GM18909 (cell line): ENCODE measurements around the gene TIMM8B.
"Not testable (repeated sequence)": the region's sequence is repeated elsewhere in the genome, so short reads cannot be mapped to it uniquely, and the experiment has no call there.

ENCODE experiments used
- ATAC-seq: cut with Tn5 transposase; IDR thresholded peaks from one replicate; pipeline ENCODE4 v1.9.1; 2021; ENCODE audit warnings: mild to moderate bottlenecking; ENCODE audit not compliant: unreplicated experiment, poor library complexity

TIMM8B gene

DNA sequence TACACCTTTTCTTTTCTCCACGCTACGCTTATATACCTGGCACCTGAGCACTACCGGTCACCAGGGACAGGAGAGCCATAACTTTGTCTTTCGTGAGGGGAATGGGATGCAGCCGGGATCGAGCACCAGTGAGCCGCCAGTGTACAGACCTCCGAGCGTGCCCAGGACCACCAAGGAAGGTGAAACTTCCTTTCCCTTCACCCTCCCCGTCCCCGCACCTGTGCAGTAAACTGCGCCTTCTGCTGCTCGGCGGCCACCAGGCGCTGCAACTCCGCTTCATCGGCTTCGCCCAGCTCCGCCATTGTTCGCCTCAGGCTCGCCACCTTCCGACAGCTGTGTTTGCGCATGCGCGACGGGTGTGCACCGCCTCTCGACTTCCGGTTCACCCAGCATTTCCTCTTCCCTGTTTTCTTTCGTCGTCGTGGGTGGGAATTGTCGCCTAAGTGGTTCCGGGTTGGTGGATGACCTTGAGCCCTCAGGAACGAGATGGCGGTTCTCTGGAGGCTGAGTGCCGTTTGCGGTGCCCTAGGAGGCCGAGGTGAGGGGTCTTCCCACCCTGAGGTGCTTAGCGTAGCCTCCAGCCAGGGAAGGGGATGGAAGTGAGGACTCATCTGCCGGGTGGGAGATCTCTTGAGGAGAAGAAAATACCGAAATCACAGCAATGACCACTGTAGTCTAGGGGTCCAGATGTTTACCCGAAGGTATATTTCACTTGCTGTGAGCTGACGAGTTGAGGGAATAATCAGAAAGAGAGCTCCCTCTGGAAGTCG, at the start of gene TIMM8B, which contains the start of gene SDHD:
Gene TIMM8B, minus strand, starts transcription at position 335 of the 770 bp plus-strand sequence. Its CDS starts 33 bp downstream, at position 302.
Gene SDHD, plus strand, starts transcription at position 452 of the 770 bp plus-strand sequence. Its CDS starts 35 bp downstream, at position 487.
- peak; percentile 89 for ATAC-seq

GRCh38 chr11:112134473-112134872, 47.9 kb upstream of the TIMM8B start:
- no peak for ATAC-seq

GRCh38 chr11:112132737-112133136, 46.2 kb upstream of the TIMM8B start:
- no peak for ATAC-seq

- no peak for ATAC-seq
Measured at GRCh38 chr11:112129656-112130055, 43.1 kb upstream of the TIMM8B start.

DNA sequence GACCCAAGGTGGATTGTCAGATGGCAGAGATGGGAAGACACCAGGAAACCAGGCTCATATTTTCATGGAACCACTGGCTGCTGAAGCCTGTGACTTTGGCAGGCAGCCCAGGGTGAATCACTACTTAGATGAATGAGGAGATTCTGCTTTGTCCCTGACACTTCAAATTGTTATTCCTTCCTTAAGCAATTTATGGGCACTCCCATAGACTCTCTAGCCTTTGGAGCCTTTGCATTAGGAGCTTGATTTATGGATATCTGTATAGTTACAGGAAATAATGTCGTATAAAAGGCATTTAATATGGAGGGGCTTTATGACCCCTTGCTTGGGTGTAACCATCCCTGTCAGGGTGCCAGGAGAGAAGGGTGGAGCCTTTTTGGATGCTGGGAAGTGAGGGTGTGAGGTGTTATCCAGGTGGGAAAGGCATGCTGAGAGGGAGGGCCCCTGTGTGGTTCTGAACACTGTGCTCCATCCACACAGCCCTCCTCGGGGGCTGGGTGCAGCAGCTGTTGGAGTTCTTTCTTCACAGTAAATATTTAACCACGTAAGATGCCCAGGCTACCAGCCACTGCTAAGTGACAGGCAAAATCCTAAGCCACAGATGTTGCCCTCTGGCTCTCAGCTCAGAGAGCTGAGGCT, 42.0 kb upstream of the TIMM8B start:
- no peak for ATAC-seq

GRCh38 chr11:112127056-112127455, 40.5 kb upstream of the TIMM8B start:
- ATAC-seq = no peak

DNA sequence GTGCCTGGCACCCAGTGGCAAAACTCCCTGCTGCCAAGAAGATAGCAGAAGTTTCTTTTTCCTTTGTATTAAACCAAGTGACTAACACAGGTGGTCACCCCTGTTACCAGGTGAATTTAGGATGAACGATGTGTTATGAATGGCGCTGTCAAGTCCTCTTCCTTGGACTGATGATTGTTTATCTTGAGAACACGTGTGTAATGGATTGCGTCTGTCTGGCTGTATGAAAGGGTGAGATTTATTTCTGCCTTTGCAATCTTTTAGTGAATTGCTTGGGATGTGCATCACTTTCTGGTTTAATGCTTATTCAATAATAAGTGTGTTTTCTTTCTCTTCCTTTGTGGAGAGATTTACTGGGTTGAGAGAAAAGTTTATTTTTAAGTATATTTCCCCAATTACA, 36.6 kb upstream of the TIMM8B start:
- ATAC-seq = no peak

- ATAC-seq = no peak
Measured at GRCh38 chr11:112121981-112122615, 35.5 kb upstream of the TIMM8B start.

DNA sequence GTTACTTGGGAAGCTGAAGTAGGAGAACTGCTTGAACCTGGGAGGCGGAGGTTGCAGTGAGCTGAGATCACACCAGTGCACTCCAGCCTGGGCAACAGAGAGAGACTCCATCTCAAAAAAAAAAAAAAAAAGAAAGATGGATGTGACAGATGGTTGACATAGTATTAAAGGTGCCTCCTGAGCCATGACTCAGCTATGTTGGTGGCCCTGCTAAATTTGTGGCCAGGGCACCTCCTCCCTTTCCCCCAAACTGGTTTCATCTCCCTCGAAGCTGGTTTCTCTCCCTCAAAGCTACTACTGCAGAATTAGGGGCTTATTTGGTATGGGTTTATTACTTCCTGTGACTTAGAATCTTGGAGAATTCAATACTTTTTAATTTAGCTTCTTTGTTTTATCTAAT, 31.6 kb upstream of the TIMM8B start:
- no peak for ATAC-seq

DNA sequence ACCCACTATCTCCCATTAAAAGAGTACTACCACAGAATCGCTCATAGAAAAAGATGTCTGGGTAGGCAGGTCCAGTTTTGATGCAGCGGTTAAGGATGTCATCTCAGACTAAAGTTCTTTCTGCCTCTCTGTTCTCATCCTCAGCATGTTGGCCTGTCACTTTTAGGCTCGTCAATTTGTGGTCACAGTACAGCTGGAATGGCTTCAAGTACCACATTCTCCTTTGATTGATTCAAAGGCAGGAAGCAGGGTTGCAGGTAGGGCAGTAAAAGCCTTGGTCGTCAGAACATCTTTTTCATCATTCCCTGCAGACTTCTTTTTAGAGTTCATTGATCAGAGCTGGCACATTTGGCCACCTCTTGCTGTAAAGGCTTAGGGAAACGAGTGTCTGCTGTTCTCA, 28.8 kb upstream of the TIMM8B start:
- ATAC-seq = no peak

- no peak for ATAC-seq
Measured at GRCh38 chr11:112114460-112114859, 27.9 kb upstream of the TIMM8B start.

DNA sequence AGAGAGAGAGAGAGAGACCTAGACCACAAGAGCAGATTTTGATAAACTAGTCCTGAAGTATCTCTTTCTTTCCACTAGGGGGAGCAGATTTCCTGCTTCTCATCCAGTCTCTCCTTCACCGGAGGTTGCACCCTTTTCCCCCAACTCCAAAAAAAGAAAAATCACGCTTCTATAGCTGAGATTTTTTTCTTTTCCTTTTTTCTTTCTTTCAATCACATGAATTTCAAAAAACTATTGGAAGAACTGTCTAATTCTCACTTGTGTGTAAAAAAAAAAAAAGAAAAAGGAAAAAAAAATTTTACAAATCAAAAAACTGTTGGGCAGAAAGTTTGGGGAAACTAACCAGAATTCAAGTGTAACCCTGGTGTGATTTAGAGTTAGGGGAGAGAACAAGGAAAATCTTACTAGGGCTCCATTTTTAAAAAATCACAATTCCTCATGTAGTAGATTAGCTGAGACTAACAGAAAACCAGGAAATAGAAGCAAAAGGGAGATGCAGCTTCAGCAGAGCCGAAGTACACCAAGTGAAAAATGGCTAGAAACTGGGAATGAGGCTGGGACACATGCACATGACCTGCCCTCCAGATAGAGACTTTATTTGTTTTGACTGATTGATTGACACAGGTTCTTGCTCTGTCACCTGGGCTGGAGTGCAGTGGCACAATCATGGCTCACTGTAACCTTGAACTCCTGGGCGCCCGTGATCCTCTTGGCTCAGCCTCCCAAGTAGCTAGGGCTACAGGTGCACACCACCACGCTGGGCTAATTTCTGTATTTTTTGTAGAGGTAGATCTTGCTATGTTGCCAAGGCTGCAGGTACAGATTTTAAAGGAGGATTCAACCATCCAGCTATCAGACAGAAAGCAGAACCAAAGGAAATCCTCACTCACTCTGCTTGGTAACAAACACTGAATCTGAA, 27.2 kb upstream of the TIMM8B start:
- no peak for ATAC-seq

- no peak for ATAC-seq
Measured at GRCh38 chr11:112106070-112106469, 19.5 kb upstream of the TIMM8B start.

DNA sequence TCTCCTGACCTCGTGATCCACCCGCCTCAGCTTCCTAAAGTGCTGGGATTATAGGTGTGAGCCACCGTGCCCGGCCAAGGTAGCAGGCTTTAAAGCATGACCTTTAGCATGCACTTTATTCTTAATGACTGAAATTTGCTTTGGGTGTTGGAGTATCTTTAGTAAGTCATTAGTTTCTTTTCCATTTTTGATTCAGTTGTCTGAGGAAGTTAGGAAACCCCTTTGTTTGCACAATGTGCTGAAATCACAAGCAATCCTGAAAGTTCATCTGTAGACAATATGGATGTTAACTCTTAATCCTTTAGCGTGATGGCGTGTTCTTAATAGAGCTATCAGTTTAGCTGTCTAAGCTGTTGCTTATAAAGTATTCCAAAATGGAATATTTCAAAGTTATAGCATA, 16.9 kb upstream of the TIMM8B start:
- no peak for ATAC-seq

- no peak for ATAC-seq
Measured at GRCh38 chr11:112100462-112100861, 13.9 kb upstream of the TIMM8B start.

DNA sequence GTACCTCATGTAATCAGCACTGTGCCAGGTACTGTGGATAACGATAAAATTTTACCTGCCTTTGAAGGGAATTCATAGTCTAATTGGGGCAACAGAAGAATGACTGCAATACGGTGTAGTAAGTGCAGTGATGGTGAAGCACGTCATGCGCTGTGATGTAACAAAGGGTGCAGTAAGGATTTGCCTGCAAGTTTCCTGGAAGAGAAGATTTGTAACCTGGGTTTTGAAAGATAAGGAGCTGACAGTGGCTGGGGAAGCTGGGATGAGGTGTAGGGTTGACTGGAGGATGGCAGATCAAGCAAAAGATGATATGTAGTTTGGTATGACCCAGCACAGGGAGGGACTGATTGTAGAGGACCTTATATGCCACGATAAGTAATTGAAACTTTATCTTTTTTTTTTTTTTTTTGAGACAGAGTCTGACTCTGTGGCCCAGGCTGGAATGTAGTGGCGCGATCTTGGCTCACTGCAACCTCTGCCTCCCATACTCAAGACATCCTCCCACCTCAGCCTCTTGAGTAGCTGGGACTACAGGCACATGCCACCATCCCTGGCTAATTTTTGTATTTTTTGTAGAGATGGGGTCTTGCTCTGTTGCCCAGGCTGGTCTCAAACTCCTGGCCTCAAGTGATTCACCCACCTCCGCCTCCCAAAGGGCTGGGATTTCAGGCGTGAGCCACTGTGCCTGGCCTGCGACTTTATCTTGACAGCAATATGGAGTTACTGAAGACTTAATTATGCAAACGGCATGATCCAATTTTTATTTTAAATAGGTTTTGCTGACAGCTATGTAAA, 11.4 kb upstream of the TIMM8B start:
- no peak for ATAC-seq

- ATAC-seq = no peak
Measured at GRCh38 chr11:112096194-112096593, 9.6 kb upstream of the TIMM8B start.

GRCh38 chr11:112095302-112095701, 8.7 kb upstream of the TIMM8B start:
- ATAC-seq = not testable (repeated sequence)

GRCh38 chr11:112087212-112087611, 656 bp upstream of the TIMM8B start:
- ATAC-seq = no peak
